Astrocyte of the cerebellum (primary cell): ENCODE measurements around the gene TIGD3.
A peak's percentile ranks its signal among the peaks of the same experiment; 100 is the strongest.

Experiments used
- DNase-seq: peaks from one replicate; pipeline ENCODE4 v3.0.0-alpha.2; 2011; ENCODE audit warnings: low read depth
- H3K4me3 ChIP-seq: 2 replicates; pipeline ENCODE4 v1.5.1; 2011; ENCODE audit warnings: mild to moderate bottlenecking, low read depth, low read length, moderate library complexity
- CTCF ChIP-seq: IDR thresholded peaks from 2 replicates; pipeline ENCODE4 v1.5.1; 2012; ENCODE audit warnings: low read length, low read depth, moderate library complexity, mild to moderate bottlenecking; ENCODE audit errors: missing control alignments
- in situ Hi-C: cut with HindIII; loops from 2 replicates; pipeline ENCODE4 v1.10.0; 2017; ENCODE audit warnings: low sequenced_read_pairs

The TIGD3 gene

GRCh38 chr11:65310736-65311135 is 43.8 kb upstream of the TIGD3 start:
- in situ Hi-C loops, result no loop called here
- DNase-seq, result no peak
- no peak for TF ChIP-seq CTCF
- no peak overlapping the region for H3K4me3 ChIP-seq

GRCh38 chr11:65311170-65311678 is 43.3 kb upstream of the TIGD3 start:
- DNase-seq, result no peak
- no peak overlapping the region for H3K4me3 ChIP-seq
- in situ Hi-C loops, result no loop called here

GRCh38 chr11:65314501-65315203 is 39.9 kb upstream of the TIGD3 start, which contains the start of gene CDC42EP2:
TSS of gene CDC42EP2 (plus strand) at chr11:65314866. CDS start at chr11:65320899, 6,033 bp downstream.
- no peak for DNase-seq
- in situ Hi-C loops, result no loop called here
- no peak for TF ChIP-seq CTCF
- peak within 1 kb of the TSS; percentile 88 for H3K4me3 ChIP-seq

More at GRCh38 chr11:65311170-65311678, 43.3 kb upstream of the TIGD3 start:
- no peak for TF ChIP-seq CTCF

GRCh38 chr11:65315204-65315865 is 39.2 kb upstream of the TIGD3 start:
- peak overlapping the region; percentile 88 for H3K4me3 ChIP-seq
- no peak for DNase-seq
- in situ Hi-C loops, result no loop called here
- TF ChIP-seq CTCF, result peak; percentile 97

GRCh38 chr11:65315866-65316226 is 38.7 kb upstream of the TIGD3 start:
- no peak for DNase-seq
- TF ChIP-seq CTCF, result no peak
- in situ Hi-C loops, result no loop called here
- H3K4me3 ChIP-seq, result peak overlapping the region; percentile 88

- in situ Hi-C loops, result no loop called here
- TF ChIP-seq CTCF, result no peak
- peak overlapping the region; percentile 88 for H3K4me3 ChIP-seq
- DNase-seq, result no peak
These were observed 38.1 kb upstream of the TIGD3 start for GRCh38 chr11:65316227-65317024.
